SKM-1 (cell line): ENCODE results near the gene ABO.
"Not testable (repeated sequence)": the region's sequence is repeated elsewhere in the genome, so short reads cannot be mapped to it uniquely, and the experiment has no call there.

Experiments used
- DNase-seq: peaks from one replicate; lab custom pipeline; 2025; ENCODE audit not compliant: unreplicated experiment; lab: John Stamatoyannopoulos, UW

The ABO gene

DNA sequence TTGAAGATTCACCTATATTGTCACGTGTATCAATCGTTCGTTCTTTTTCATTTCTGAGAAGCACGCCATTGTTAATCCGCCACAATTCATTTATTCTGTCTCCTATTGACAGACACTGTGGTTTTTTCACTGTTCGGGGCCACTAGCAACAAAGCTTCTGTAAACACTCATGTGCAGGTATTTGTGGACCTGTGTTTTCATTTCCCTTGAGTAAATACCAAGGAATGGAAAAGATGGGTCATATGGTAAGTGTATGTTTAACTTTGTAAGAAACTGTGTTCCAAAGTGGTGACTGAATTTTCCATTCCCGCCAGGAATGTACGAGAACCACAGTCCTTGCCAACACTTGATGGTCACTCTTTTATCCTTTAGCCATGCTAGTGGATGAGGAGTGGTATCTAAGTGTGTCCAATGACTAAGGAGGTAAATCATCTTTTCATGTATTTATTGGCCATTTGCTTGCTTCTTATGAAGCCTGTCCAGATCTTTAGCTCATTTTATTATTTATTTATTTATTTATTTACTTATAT, 10.7 kb downstream of the ABO start:
- no peak for DNase-seq

DNA sequence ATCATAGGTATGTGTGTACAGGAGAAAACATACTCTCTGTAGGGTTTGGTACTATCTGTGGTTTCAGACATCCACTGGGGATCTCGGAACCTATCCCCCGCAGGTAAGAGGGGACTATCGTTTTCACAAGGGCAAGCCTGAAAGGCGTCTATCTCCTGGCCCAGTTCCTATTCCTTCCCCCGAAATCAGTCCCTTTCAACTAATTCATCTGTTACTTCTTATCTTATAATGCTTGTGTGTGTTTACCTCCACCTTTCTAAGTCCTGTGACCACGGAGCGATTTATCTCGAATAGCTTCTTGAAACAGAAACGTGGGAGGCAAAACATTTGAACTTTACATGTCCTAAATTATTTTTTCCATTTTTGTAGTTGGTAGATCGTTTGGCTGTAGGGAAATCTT, 11.4 kb downstream of the ABO start:
- DNase-seq, result no peak

DNA sequence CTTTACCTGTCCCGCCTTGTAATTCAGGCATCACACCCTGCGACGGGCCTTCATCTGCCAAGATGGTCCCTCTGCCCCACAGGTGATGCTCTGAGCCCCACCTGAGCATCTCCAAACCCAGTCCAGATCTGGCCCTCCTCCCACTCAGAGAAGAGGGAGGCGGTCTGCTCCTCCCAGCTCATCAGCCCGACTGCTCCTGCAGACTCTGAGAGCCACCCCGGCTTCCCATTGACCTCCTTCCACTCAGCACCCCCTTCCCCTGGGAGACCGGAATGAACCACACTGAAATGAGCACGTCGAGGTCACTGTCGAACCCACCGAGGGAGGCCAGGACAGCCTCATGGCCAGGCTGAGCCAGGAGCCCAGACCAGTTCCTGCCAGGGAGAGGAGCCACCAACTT, 12.8 kb downstream of the ABO start:
- DNase-seq, result no peak

DNA sequence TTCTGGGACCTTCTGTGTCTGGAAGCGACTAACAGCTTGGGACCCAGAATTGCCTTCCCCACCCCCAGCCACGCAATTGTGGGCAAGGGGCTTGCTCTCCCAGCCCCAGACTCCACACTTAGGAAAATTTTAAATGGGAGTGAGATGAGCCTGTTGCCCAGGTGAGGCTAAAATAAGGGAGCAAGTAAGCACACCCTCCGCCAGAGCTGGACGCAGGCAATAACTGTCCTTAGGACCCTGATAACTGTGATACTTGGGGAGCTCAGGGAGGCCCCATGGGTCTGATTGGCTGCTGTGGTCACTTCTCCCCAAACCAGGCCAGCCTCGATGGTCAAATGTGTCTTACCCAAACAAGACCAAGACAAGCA, 13.3 kb downstream of the ABO start:
- no peak for DNase-seq

DNA sequence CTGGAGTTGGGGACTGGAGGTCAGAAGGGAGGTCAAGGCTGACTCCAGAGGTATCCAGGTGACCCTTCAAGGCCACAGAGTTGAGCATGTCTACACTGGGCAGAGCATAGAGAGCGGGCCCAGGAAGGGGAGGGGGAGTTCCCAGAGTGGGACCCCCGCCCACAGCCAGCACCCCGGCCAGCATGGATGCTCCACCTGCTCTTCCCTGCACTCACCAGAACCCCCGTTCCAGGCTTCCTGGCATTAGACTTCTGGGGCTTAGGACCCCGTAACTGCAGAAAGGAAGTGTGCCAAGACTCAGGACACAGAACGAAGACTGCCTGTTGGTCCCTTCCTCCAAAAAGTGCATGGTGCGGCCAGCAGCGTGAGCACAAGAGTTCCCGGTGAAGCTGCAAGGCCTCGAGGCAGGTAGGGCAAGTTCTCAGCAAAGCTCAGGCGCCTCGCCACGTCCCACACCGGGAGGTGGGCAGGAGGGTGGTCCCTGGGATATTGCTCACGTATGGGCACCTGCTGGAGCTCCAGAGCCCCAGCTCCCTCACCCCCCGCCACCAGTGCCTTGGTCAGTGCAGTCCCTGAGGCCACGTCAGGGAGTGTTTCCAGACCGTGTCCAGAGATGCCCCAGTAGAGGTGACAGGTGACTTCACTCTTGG, 13.8 kb downstream of the ABO start:
- DNase-seq, result no peak

DNA sequence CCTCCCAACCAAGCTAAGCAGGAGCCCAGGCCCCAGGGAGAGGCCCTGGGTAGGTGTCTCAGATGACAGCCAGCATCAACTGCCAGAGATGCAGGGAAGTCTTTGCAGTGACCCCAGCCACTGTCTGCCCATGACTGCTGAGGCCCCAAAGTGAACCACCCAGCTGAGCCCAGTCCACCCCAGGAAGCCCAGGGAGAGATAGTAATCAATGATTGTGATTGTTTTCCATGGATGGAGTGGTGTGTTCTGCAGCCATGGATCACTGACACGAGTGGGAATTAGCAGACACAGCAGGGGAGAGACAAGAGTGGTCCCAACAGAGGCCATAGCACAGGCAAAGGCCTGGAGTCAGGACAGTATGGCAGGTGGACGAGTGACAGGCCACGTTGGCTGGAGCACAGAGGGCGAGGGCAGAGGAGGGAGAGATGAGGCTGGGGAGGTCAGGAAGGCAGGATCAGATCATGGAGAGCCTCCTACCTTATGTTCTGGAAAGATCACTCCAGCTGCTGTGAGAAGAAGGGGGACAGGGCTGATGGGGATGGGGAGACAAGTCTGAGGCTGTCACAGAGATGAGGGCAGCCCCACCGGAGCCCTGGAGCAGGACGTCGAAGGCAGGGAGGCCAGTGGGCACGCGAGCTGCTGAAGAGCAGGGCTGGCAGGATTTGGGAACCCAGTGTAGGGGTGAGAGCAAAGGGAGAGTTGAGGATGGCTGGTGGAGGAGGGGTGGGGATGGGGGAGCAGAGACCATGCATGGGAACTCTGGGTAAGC, 14.5 kb downstream of the ABO start:
- DNase-seq, result no peak

DNA sequence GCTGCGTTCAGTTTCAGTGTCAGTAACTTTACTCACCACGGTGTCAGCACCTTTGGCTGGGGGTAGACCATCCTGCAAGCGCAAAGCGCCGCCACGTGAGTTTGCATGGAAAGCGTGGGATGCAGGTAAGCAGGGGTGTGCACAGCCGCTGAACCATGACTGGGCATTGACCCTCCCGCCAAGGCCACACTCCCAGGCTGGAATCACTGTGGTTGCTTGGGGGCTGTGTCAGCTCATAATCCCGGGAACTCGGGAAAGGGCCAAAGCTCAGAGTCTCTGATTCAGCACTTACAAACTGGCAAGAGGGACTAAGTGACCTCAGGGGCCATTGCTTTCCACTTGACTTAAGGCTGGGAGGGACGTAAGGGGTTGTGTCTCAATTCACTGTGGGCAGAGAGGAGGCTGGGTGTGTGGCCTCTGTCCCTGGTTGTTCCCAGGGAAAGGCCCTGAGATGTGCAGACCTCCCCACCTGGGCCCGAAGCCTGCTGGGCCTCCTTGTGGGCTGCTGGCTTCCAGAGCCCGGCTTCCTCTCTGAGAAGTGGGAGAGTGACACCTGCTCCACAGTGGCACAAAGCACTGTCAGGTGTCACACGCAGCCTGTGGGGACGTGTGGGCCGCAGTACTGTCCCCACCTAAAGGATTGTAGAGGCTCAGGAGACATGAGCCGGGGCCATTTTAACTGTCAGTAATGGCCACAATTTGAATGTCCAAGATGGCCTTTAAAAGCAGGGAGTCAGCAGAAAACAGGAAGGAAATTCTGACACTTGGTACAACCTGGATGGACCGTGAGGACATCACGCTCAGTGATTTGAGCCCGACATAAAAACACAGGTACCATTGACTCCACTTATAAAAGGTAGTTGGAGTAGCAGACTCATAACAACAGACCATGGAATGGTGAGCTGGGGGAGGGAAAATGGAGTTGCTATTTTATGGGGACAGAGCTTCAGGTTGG, 16.7 kb downstream of the ABO start:
- no peak for DNase-seq

DNA sequence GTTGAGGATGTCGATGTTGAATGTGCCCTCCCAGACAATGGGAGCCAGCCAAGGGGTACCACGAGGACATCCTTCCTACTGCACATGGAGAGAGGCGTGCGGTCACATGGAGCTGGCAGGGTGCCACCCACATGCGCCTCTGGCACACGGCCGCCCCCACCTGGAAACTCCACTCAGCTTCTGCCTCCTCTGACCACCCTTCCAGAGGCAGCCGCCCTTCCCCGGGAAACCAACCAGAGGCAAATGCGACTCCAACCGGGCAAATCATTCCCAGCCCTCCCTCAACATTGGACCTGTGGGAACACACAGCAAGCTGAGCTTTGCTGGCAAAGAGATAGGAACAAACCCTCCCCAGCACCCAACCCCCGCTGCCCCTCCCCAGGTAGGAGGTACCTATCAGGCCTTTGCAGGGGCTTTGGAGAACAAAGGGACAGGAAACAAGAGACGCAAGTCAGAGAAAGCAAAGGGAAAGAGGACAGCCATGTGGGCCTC, 17.5 kb downstream of the ABO start:
- DNase-seq, result no peak

DNA sequence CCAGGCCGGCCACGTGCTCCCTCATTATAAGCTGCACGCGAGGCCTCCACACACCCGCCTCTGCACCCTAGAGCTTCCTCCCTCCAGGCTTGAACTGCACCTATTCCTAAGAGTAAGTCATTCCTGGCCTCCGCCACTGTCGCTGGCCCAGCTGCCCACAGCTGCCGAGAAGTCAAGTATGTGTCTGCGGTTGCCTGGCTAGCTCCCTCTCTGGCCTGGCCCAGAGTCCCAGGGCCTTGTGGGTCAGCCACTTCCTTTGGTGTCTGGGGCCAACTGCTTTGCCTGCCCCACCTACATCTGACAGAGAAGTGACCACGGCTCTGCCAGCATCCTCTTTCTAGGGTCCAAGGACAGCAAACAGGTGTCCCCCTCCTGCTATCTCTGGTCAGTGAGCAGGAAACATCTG, 18.3 kb downstream of the ABO start:
- DNase-seq, result no peak

DNA sequence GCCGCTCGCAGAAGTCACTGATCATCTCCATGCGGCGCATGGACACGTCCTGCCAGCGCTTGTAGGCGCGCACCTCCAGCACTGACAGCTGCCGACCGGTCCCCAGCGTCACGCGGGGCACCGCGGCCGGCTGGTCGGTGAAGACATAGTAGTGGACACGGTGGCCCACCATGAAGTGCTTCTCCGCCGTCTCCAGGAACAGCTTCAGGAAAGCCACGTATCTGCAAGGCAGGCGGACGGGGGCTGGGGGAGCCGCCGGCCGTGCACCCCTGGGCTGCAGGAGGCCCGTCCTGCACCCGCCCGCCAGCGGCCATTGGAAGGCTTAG, 18.9 kb downstream of the ABO start:
- DNase-seq, result no peak

DNA sequence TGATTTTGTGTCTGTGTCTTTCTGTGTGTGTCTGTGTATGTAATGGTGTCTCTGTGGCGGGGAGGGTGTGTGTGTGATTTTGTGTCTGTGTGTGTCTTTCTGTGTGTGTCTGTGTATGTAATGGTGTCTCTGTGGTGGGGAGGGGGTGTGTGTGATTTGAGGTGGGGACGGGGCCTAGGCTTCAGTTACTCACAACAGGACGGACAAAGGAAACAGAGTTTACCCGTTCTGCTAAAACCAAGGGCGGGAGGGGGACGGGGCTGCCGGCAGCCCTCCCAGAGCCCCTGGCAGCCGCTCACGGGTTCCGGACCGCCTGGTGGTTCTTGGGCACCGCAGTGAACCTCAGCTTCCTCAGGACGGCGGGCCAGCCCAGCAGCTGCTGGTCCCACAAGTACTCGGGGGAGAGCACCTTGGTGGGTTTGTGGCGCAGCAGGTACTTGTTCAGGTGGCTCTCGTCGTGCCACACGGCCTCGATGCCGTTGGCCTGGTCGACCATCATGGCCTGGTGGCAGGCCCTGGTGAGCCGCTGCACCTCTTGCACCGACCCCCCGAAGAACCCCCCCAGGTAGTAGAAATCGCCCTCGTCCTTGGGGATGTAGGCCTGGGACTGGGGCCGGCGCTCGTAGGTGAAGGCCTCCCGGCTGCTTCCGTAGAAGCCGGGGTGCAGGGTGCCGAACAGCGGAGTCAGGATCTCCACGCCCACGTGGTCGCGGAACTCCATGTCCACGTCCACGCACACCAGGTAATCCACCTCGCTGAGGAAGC, 19.4 kb downstream of the ABO start:
- no peak for DNase-seq

DNA sequence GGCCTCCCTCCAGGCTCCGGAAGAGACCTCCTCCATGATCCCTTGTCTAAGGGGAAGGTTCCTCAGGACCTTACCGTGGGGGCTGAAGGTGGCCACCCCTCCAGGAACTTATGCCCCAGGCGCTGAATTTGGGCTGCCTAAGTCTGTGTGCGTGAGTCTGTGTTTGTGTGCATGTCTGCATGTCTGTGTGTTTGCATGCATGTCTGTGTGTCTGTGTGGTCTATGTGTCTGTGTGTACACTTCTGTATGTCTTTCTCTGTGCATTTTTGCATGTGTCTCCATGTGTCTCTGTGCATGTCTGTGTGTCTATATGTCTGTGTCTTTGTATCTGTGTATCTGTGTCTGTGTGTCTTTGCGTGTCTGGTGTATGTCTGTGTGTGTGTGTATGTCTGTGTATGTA, 20.5 kb downstream of the ABO start:
- DNase-seq, result no peak

DNA sequence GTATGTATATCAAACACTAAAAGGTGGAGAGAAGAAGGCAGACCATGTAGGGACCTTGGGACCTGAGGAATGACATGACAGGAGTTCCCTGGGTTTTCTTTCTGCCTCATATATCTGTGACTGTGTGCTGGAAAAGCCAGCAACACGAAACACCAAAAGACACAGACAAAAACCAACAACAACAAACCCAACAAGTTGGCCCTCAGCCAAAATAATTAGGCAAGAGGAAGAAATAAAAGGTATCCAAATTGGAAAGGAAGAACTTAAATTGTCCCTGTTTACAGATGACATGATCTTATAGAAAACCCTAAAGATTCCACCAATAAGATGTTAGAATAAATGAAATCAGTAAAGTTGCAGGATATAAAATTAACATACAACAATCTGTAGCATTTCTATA, 21.7 kb downstream of the ABO start:
- no peak for DNase-seq

DNA sequence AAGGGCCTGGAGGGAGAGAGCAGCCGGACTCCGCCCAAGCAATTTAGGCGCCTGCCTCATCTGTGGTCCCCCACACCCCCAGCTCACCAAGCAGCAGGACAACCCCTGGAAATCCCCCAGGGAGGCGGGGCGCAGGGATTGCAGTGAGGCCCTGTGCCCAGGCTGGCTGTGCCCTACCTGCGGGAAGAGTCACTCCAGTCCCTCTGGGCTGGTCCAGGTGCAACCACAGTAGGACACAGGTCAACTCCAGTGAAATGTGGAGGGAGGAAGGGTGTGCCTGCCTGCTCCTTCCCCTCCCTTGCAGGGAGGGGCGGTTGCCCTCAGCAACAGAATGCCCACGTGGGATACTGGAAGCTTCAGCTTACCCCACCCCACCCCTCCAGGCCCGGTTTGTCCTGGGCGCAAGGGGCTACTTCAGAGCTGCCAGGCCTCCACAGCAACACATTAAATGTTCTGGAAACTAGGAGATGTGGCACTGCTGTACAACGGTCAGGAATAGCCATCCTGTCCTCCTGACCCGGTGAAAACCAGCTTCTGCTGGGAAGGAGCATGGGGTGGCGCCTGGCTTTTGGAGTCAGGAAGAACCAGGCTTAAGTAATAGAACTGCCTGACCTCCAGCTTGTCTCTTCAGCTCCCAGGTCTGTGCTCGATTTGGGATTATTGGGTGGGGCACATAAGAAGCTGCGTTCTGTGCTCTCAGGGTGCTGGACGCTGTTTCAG, 22.5 kb downstream of the ABO start:
- DNase-seq, result no peak

DNA sequence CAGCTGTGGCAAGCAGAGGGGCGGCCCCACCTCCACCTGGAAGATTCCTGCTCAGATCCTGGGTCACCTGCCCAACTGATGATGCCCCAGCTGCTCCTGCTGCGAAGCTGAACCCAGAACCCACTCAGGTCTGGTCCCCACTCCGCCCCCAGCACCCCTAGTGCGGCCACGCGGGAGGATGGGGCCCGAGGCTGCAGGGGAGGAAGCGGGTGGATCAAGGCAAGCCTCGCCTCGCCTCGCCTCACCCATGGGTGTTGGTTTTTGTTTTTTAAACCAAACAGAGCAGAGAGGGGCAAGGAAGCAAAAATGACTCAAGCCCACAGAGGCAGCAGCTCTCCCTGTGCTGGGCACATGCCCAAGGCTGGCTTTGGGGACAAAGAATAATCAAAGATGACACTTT, 23.2 kb downstream of the ABO start:
- DNase-seq, result no peak

DNA sequence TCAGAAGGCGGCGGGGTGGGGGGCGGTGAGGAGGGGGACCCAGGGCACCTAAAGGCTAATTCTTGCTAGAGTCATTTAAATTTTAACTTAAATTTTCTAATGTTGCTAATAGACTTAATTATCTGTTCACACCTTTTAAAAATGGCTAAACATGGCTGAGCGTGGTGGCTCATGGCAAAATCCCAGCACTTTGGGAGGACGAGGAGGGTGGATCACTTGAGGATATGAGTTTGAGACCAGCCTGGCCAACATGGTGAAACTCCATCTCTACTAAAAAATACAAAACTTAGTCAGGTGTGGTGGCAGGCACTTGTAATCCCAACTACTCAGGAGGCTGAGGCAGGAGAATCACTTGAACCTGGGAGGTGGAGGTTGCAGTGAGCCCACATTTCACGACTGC, 23.8 kb downstream of the ABO start:
- DNase-seq, result not testable (repeated sequence)

DNA sequence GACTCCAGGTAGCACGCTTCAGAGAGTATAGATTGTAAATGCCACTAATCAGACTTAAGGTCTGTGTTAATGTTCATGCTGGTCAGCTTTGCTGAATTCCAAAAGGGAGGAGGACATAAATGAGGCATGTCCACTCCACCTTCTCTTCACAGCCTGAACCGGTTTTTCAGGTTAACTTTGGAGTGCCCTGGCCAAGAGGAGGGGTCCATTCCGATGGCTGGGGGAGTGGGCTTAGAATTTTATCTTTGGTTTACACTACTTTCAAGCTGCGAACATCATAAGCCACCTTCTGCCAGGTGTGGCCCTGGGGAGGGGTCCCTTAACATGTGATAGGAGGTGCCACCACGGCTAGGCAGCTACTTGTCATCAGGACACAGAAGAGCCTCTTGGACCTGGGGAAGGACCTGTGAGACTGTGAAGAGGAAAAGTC, 24.2 kb downstream of the ABO start:
- DNase-seq, result no peak

DNA sequence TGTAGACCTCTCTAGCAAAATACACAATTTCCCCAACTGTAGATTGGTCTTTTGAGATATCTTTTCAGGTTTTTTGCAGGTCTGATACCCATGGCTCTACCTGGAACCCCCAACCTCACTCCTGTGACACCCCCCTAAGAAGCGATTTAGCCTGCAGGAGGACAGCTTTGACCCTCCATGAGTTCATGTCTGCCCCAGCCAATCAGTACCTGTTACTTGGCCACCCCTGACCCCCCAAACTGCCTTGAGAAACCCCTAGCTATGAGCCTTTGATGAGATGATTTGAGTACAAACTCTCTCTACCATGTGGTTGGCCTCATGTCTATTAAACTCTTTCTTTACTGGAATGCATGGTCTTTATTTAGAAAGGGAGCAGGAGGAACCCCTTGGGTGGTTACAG, 25.7 kb downstream of the ABO start:
- no peak for DNase-seq

DNA sequence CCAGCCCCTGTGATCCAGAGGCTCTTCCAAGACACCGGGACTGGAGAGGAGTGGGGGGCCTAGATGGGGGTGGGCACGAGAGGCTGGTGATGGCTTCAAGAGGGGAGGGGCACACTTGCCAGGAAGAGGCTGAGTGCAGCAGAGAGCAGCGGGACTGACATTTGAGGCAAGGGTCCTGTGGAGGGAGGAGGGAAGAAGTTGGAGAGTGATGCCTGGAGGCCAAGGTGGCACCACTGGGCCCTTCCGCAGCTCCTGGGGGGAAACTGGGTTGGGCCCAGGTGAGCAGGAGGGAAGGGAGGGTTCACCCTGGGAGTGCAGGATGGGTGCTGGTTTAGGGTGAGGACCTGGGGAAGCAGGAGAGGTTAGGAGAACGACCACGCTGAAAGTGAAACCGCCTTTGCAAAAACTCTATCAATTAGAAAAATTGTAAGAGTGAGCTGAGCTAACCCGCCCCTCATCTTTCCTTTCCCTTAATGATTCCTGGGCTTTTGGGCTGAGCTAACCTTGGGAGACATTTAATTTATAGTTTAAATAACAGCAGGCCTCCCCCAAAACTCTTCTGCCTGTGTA, 26.2 kb downstream of the ABO start:
- DNase-seq, result no peak

DNA sequence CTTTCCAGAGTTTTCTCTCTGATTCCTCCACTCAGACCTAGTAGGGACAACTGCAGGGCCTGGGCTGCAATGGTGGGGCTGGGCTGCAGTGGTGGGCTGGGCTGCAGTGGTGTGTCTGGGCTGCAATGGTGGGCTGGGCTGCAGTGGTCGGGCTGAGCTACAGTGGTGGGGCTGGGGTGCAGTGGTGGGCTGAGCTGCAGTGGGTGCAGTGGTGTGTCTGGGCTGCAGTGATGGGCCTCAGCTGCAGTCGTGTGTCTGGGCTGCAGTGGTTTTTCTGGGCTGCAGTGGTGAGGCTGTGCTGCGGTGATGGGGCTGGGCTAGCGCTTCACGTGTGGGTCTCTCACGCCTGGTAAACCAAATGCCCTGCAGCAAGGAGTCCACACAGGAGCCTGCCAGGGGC, 27.4 kb downstream of the ABO start:
- DNase-seq, result no peak
